K562 (cell line): Measurements from ENCODE around the gene VAT1L. TPM values are rescaled to one million over a fixed set of nuclear protein-coding genes. Genes with fewer than 3 reads are reported as not detected.

Experiments
- ATAC-seq: fragments of 200-7000 bp; cut with Tn5 transposase; 3 replicates; pipeline ENCODE4 v1.9.1; 2020; ENCODE audit warnings: moderate library complexity
- BruUV-seq: library from RNA; stranded (reverse); fragments of 400-500 nt; replicated peaks from 2 replicates; lab custom pipeline; 2021; lab: Mats Ljungman, UMichigan
- CTCF ChIA-PET: fragments of 300-600 bp; formaldehyde crosslinking; extraction: SDS; loops from one replicate; lab custom pipeline; 2021; ENCODE audit warnings: low intra/inter-chr PET ratio; lab: Yijun Ruan, JAX
- POLR2A ChIA-PET: fragments of 300-600, 350-650 bp; sonication (Branson Sonifier 250); formaldehyde crosslinking; extraction: SDS; loops from one replicate; lab custom pipeline; 2021; ENCODE audit warnings: antibody characterized with exemption, inconsistent platforms; lab: Yijun Ruan, JAX
- DNase-seq, 4 experiments: peaks; one replicate each; pipeline versions ENCODE4 v3.0.0 to v3.0.0-alpha.2; 2011 to 2018; ENCODE audit warnings: low spot score in 3 of 4, mixed read lengths in 3 of 4; ENCODE audit errors: extremely low read depth in 1 of 4
- FAIRE-seq: peaks from 2 replicates; lab custom pipeline; 2011; peaks lifted over from hg19 to GRCh38; lab: Jason Lieb, UNC
- H2AFZ ChIP-seq: 2 replicates; pipeline ENCODE4 v1.6.0; 2011; ENCODE audit warnings: low read depth, low read length, control low read depth, inconsistent platforms
- H3K27ac ChIP-seq: fragments of 200-600 bp; 3 replicates; pipeline ENCODE4 v1.8.0; 2011; ENCODE audit warnings: low read depth, mild to moderate bottlenecking, control low read depth, inconsistent platforms, low read length, moderate library complexity, mixed read lengths; ENCODE audit errors: extremely low read depth
- H3K27me3 ChIP-seq, 2 experiments: fragments of 300-600 bp in 1 of 2; 2 replicates in 1 of 2; 3 replicates in 1 of 2; pipeline versions ENCODE4 v1.6.0 to v1.8.0; 2011; ENCODE audit warnings: inconsistent platforms in 2 of 2, low read length in 2 of 2, mild to moderate bottlenecking in 1 of 2, mixed read lengths in 1 of 2, moderate library complexity in 1 of 2; ENCODE audit not compliant: control insufficient read depth in 2 of 2, insufficient read depth in 2 of 2
- H3K36me3 ChIP-seq: fragments of 300-600 bp; 3 replicates; pipeline ENCODE4 v1.8.0; 2011; ENCODE audit warnings: mild to moderate bottlenecking, low read length, inconsistent platforms; ENCODE audit not compliant: control insufficient read depth, insufficient read depth
- H3K4me1 ChIP-seq, 2 experiments: fragments of 200-600 bp in 1 of 2; replicated peaks in 1 of 2; 2 replicates in 1 of 2; 3 replicates in 1 of 2; pipeline versions ENCODE4 v1.5.1 to v1.8.0; 2011; ENCODE audit warnings: inconsistent platforms in 2 of 2, low read length in 2 of 2, mild to moderate bottlenecking in 1 of 2, mixed read lengths in 1 of 2, moderate library complexity in 1 of 2; ENCODE audit not compliant: control insufficient read depth in 2 of 2, insufficient read depth in 2 of 2
- H3K4me2 ChIP-seq: 2 replicates; pipeline ENCODE4 v1.6.1; 2011; ENCODE audit warnings: low read length, control low read depth, inconsistent platforms, mixed read lengths; ENCODE audit not compliant: insufficient read depth
- H3K4me3 ChIP-seq: fragments of 200-600 bp; sonication (generic), shearing (Covaris generic); 2 replicates; pipeline ENCODE4 v1.5.1; 2016; ENCODE audit warnings: control low read depth, inconsistent platforms
- H3K79me2 ChIP-seq: fragments of 200-600 bp; 3 replicates; pipeline ENCODE4 v1.8.0; 2011; ENCODE audit warnings: low read length, inconsistent platforms; ENCODE audit not compliant: control insufficient read depth, insufficient read depth
- H3K9ac ChIP-seq, 2 experiments: 2 replicates each; pipeline versions ENCODE4 v1.6.0 to v1.6.1; 2011; ENCODE audit warnings: low read depth in 2 of 2, low read length in 2 of 2, control low read depth in 1 of 2, inconsistent platforms in 1 of 2, mild to moderate bottlenecking in 1 of 2, mixed read lengths in 1 of 2; ENCODE audit not compliant: insufficient read depth in 1 of 2
- H3K9me1 ChIP-seq: one replicate; pipeline ENCODE4 v1.6.0; 2011; ENCODE audit warnings: inconsistent platforms, mild to moderate bottlenecking, low read length, moderate library complexity; ENCODE audit not compliant: control insufficient read depth, insufficient read depth
- H3K9me3 ChIP-seq: replicated peaks from 2 replicates; pipeline ENCODE4 v1.5.1; 2011; ENCODE audit warnings: low read depth, low read length, inconsistent platforms; ENCODE audit not compliant: control insufficient read depth, insufficient read depth
- H4K20me1 ChIP-seq: replicated peaks from 2 replicates; pipeline ENCODE4 v1.6.1; 2011; ENCODE audit warnings: low read length, inconsistent platforms, mixed read lengths; ENCODE audit not compliant: control insufficient read depth, insufficient read depth
- CCNT2 ChIP-seq: IDR thresholded peaks from 2 replicates; pipeline ENCODE4 v1.6.1; 2011; ENCODE audit warnings: borderline replicate concordance, low read depth, mild to moderate bottlenecking, moderate library complexity, mixed read lengths, low read length; ENCODE audit not compliant: insufficient read length; ENCODE audit errors: extremely low read depth
- MAFK ChIP-seq: IDR thresholded peaks from 2 replicates; pipeline ENCODE4 v1.6.1; 2011; ENCODE audit warnings: low read length, improper control_type of control experiment
- MTF1 ChIP-seq: fragments of 250-450 bp; sonication (Bioruptor Pico); IDR thresholded peaks from 2 replicates; pipeline ENCODE4 v1.9.0; 2021; ENCODE audit warnings: moderate library complexity, mild to moderate bottlenecking, inconsistent platforms, borderline replicate concordance
- ZNF79 ChIP-seq: fragments of 250-450 bp; sonication (Bioruptor Pico); IDR thresholded peaks from 2 replicates; pipeline ENCODE4 v1.4.0; 2020; ENCODE audit warnings: low read depth, mild to moderate bottlenecking, moderate library complexity
- WGBS: fragments of 100-300 bp; shearing (Covaris generic); methylation state at CpG from one replicate; pipeline ENCODE4 v1.1.6; 2016; ENCODE audit warnings: low coverage, mixed read lengths; ENCODE audit not compliant: insufficient coverage; ENCODE audit errors: missing lambda C conversion rate; 5-methylcytosine and 5-hydroxymethylcytosine counted together
- in situ Hi-C: fragments of 300-500 bp; cut with MboI; formaldehyde crosslinking; loops from 4 replicates; pipeline ENCODE4 v1.15.0; 2018; ENCODE audit warnings: inconsistent platforms, mixed read lengths
- intact Hi-C: fragments of 100-400 bp; cut with micrococcal nuclease; formaldehyde crosslinking; loops from 2 replicates; pipeline ENCODE4 v1.14.2; 2022
- polyA plus RNA-seq, 8 experiments: library from polyadenylated mRNA; depleted of rRNA in 4 of 8; stranded (reverse) in 5 of 8; unstranded in 3 of 8; fragments of >200 nt; fragmentation: Nextera tagmentation in 2 of 8; fragmentation: Illumina TruSeq in 1 of 8; extraction: Ambion mirVana in 2 of 8; extraction: Trizol in 1 of 8; gene quantifications; 2 replicates each; pipeline versions ENCODE4 v1.2.1 to v1.2.3, GENCODE V29; 2011 to 2014; ENCODE audit warnings: inconsistent platforms in 1 of 8, missing spikeins in 1 of 8
- total RNA-seq, 7 experiments: library from RNA; depleted of rRNA in 6 of 7; stranded (reverse); fragments of >200 nt in 6 of 7; fragmentation: Illumina TruSeq in 2 of 7; extraction: Trizol in 2 of 7; gene quantifications; 2 replicates each; pipeline versions ENCODE4 v1.2.1 to v1.2.3, GENCODE V29; 2011 to 2021; ENCODE audit warnings: low replicate concordance in 1 of 7
- TF ChIP-seq, protein P1 (sequence below): sonication (generic); formaldehyde crosslinking; IDR thresholded peaks from 2 replicates; pipeline ENCODE4 v1.8.0; 2022; ENCODE audit warnings: mild to moderate bottlenecking, missing genetic modification reagents, borderline replicate concordance
- TF ChIP-seq, protein P2 (sequence below): fragments of 250-450 bp; sonication (Bioruptor Pico); IDR thresholded peaks from 2 replicates; pipeline ENCODE4 v1.4.0; 2020; ENCODE audit warnings: mild to moderate bottlenecking
- TF ChIP-seq, protein P3 (sequence below): fragments of 250-450 bp; sonication (Bioruptor Pico); IDR thresholded peaks from 2 replicates; pipeline ENCODE4 v1.4.0; 2020
- TF ChIP-seq, protein P4 (sequence below): fragments of 250-450 bp; sonication (Bioruptor Pico); IDR thresholded peaks from 2 replicates; pipeline ENCODE4 v1.8.0; 2022; ENCODE audit warnings: moderate library complexity, mild to moderate bottlenecking, inconsistent platforms

The VAT1L gene
- total and polyA plus RNA-seq, 9 of the 15 experiments (the other 6 are each of a cell fraction or from before 2014, with no cell fraction given): 0.01 TPM; not detected in 8

DNA sequence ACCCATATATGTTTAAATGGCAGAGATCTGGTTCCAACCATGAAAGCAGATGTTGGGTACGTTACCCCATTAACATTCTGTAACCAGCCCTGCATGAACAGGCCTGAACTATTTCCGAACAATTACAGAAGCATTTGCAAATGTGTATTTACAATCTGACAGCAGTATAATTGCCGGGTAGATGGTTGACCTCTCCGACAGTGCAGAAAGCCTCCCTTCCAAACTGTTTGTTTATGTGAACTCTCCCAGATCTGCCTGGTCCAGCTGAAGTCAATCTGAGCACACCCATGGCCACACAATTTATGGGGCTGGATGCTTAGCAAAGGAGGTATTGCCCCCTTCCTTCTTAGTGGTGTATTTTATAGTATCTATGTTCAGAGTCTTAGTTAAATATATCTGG lies 44.2 kb upstream of the VAT1L start:
- no peaks in the 10 kb centered on the region for H3K9me3 ChIP-seq
- H3K4me2 ChIP-seq: no peak overlapping the region
- H3K27ac ChIP-seq: no peak overlapping the region
- H3K79me2 ChIP-seq: no peaks in the 10 kb centered on the region
- peaks cover 0 to 5% of the 10 kb centered on the region in 2 experiments; a peak in 2 of 5 replicates for H3K4me1 ChIP-seq
- ChIA-PET POLR2A (no interaction called here), CTCF (no interaction called here)
- no TSS peak for BruUV-seq
- no peak overlapping the region for H3K4me3 ChIP-seq
- in situ Hi-C loops: no loop called here
- H3K27me3 ChIP-seq: peaks cover 3 to 11% of the 10 kb centered on the region in 2 experiments; a peak in 2 of 5 replicates
- H4K20me1 ChIP-seq: no peaks in the 10 kb centered on the region
- FAIRE-seq: no peak
- no peaks in the 10 kb centered on the region for H3K9me1 ChIP-seq
- WGBS: 2% methylated on average over 4 of the region's 4 CpGs
- DNase-seq: no peak
- intact Hi-C loops: no loop called here
- no peak overlapping the region for H3K9ac ChIP-seq
- no peaks in the 10 kb centered on the region for H3K36me3 ChIP-seq
- ATAC-seq: no peak
- H2AFZ ChIP-seq: no peak overlapping the region
- no peak for TF ChIP-seq CCNT2
- TF ChIP-seq MTF1: no peak
- no peak for TF ChIP-seq MAFK
- TF ChIP-seq, protein P1, sequence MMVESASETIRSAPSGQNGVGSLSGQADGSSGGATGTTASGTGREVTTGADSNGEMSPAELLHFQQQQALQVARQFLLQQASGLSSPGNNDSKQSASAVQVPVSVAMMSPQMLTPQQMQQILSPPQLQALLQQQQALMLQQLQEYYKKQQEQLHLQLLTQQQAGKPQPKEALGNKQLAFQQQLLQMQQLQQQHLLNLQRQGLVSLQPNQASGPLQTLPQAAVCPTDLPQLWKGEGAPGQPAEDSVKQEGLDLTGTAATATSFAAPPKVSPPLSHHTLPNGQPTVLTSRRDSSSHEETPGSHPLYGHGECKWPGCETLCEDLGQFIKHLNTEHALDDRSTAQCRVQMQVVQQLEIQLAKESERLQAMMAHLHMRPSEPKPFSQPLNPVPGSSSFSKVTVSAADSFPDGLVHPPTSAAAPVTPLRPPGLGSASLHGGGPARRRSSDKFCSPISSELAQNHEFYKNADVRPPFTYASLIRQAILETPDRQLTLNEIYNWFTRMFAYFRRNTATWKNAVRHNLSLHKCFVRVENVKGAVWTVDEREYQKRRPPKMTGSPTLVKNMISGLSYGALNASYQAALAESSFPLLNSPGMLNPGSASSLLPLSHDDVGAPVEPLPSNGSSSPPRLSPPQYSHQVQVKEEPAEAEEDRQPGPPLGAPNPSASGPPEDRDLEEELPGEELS (CRISPR knock-in tag): no peak
- TF ChIP-seq, protein P2, sequence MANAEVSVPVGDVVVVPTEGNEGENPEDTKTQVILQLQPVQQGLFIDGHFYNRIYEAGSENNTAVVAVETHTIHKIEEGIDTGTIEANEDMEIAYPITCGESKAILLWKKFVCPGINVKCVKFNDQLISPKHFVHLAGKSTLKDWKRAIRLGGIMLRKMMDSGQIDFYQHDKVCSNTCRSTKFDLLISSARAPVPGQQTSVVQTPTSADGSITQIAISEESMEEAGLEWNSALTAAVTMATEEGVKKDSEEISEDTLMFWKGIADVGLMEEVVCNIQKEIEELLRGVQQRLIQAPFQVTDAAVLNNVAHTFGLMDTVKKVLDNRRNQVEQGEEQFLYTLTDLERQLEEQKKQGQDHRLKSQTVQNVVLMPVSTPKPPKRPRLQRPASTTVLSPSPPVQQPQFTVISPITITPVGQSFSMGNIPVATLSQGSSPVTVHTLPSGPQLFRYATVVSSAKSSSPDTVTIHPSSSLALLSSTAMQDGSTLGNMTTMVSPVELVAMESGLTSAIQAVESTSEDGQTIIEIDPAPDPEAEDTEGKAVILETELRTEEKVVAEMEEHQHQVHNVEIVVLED (CRISPR knock-in tag): no peak
- TF ChIP-seq, protein P3, sequence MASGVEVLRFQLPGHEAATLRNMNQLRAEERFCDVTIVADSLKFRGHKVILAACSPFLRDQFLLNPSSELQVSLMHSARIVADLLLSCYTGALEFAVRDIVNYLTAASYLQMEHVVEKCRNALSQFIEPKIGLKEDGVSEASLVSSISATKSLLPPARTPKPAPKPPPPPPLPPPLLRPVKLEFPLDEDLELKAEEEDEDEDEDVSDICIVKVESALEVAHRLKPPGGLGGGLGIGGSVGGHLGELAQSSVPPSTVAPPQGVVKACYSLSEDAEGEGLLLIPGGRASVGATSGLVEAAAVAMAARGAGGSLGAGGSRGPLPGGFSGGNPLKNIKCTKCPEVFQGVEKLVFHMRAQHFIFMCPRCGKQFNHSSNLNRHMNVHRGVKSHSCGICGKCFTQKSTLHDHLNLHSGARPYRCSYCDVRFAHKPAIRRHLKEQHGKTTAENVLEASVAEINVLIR (CRISPR knock-in tag): no peak
- TF ChIP-seq ZNF79: no peak
- TF ChIP-seq, protein P4, sequence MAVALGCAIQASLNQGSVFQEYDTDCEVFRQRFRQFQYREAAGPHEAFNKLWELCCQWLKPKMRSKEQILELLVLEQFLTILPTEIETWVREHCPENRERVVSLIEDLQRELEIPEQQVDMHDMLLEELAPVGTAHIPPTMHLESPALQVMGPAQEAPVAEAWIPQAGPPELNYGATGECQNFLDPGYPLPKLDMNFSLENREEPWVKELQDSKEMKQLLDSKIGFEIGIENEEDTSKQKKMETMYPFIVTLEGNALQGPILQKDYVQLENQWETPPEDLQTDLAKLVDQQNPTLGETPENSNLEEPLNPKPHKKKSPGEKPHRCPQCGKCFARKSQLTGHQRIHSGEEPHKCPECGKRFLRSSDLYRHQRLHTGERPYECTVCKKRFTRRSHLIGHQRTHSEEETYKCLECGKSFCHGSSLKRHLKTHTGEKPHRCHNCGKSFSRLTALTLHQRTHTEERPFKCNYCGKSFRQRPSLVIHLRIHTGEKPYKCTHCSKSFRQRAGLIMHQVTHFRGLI: no peak
